Renal cortical epithelial cell (primary cell): Measurements from ENCODE around the gene TGFBRAP1. TPM values are rescaled to one million over a fixed set of nuclear protein-coding genes. Genes with fewer than 3 reads are reported as not detected.

Experiments
- DNase-seq: peaks from one replicate; pipeline ENCODE4 v3.0.0-alpha.2; 2011; ENCODE audit warnings: low read depth
- total RNA-seq: library from RNA; depleted of rRNA; stranded (reverse); fragments of >200 nt; gene quantifications from 2 replicates; pipeline ENCODE4 v1.2.3, GENCODE V29; 2014

The TGFBRAP1 gene
- total RNA-seq, 1 donor from 2014 or later: 45.1 TPM

DNA sequence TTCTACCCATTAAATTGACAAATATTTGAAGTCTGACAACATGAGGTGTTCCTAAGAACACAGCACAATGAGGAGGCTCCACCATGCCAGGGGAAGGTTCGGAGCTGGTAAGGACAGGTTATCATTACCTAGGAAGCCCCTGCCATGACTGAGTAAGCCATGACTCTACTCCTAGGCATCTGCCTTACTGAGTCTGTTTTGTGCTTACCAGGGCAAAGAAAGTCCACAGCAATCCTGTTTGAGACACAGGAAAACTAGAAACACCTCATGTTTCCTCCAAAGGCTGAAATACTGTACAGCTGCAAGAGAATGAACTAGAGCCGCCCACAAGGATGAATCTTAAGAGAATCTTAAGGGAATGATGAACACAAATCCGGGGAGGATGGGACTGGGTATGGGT lies 11.6 kb downstream of the TGFBRAP1 start:
- DNase-seq: peak; percentile 42

DNA sequence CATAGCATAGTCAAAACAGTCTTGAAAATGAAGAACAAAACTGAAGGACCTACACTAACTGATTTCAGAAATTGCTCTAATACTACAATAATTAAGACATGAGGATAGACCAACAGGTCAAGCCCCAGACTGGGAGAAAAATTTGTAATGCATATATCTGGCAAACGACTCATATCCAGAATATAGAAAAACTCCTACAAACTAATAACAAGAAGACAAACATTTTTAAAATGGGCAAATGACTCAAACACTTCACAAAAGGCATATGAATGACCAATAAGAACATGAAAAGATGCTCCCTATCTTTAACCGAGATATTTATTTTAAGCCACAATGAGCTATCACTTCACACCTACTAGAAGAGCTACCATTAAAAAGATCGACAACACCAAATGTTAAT lies 14.2 kb downstream of the TGFBRAP1 start:
- DNase-seq: no peak

DNA sequence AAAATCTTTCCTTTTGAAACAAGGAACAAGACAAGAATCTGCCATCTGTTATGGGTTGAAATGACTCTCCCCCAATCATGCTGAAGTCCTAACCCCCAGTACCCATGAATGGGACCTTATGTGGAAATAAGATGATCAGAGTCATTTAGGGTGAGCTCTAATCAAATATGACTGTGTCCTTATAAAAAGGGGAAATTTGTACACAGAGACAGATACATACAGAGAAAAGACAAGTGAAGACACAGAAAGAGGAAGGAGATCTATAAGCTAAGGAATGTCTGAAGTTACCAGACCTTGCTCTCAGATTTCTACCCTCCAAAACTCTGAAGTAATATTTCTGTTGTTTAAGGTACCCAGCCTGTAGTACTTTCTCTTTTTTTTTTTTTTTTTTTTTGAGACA lies 15.7 kb downstream of the TGFBRAP1 start:
- no peak for DNase-seq

DNA sequence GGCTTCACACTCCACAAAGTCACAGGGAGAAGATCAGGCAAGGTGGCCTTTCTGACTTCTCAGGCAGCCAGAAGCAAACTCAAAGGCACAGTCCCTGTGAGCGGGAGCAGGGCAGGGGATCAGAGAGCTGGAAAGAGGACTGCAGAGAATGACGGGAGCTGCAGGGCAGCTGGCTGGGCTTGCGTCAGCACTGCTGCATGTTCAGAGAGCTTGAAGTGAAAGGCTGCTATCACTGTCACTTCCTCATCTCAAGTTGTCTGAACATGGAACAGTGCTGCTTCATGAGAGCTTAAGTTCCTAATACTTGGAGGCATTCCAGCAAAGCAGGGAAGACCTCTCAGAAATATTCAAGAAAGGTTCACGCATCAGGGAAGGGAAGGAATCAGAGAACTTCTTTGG lies 20.4 kb downstream of the TGFBRAP1 start:
- no peak for DNase-seq

DNA sequence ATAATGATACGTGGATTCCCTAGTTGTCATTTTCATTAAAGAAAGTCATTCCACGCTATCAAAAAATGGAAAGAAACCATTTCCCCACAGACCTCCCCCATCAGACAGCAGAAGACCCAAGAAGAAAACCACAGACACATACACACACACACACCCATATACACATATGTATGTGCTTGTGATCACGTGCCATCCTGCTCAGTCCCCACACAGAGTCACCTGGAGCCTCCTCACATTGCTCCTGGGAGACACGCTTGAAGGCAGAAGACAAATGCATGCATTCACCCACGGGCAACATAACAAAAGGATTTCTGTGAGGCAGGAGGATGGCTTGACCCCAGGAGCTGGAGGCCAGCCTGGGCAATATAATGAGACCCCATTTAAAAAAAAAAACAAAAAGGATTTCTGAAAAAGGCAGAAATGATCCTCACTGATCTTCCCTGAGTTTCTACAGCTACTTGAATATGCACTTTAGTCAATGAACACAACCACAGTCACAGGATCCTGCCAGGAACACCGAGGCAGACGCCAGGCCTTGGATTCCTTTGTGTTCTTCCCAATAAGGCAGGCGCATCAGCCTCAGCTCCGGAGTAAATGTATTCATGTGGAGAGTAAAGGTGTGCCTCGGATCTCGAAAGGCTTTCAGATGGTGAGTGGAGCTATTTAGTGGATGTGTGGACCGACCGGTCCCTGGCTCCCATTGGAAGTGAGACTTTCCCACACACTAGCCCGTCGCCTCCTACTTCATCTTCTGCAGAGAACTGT lies 21.0 kb downstream of the TGFBRAP1 start:
- no peak for DNase-seq

DNA sequence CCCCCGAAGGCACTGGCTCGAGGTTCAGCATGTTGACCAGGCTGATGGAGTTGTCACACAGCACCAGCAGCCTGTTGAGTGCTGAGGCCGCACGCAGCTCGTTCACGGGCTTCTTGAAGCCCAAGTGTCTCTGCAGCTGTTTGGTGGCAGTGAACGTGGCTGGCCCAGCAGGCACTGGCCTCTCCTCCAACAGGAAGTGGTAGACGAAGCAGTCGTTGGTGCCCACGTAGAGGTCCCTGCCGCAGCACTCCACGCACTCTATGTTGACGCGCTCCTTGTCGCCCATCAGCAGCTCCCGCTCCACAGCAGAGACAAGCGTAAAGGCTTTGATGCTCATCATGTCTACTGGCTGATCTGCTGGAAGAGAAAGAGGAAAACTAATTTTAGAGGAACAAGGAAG lies 21.6 kb downstream of the TGFBRAP1 start:
- no peak for DNase-seq

DNA sequence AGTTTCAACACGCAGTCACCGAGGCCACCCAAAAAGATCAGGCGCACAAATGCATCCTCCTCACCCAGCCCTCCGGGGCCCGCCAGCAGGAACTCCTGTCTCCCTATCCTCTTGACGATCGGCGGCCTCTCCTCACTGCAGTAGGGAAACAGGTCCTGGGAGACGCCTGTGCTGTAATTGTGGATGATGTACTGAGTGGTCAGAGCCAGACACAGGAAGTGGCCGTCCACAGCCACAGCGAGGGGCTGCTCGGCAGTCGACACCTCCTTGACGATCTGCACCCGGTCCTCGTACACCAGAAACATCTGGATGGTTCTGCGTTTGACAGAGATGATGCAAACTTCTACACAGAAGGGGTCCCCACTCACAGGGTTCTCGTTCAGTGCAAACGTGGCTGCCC lies 22.0 kb downstream of the TGFBRAP1 start:
- no peak for DNase-seq

DNA sequence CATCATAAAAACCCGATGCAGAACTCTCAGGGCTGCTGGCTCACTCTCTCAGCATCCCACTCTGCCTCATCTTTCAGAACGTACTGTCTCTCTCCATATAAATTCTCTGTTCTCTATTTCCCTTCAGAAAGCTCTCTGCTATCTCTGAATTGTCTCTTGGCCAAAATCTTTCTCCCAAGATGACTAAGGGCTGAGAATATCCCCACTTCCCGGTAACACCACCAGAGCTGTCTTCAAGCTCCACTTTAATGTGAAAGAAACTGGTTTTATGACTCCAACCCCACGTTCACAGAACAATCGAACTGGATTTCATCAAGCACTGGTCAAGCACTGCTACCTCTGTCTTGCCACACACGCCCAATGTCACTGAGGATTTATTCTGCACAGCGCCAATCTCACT lies 22.4 kb downstream of the TGFBRAP1 start:
- no peak for DNase-seq

DNA sequence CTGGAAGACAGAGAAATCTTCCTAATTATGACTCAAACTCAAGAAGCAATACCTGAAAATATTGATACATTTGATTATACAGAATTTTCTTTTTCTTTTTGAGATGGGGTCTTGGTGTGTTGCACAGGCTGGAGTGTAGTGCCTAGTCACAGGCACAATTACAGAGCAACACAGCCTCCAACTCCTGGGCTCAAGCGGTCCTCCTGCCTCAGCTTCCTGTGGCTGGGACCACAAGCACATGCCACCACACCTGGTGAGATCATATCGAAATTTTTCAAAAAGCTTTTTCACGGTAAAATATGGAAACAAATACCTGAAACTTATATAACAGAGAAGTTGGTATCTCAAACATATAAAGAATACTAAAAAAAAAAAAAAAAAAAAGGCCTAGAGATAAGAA lies 27.9 kb downstream of the TGFBRAP1 start:
- DNase-seq: no peak

DNA sequence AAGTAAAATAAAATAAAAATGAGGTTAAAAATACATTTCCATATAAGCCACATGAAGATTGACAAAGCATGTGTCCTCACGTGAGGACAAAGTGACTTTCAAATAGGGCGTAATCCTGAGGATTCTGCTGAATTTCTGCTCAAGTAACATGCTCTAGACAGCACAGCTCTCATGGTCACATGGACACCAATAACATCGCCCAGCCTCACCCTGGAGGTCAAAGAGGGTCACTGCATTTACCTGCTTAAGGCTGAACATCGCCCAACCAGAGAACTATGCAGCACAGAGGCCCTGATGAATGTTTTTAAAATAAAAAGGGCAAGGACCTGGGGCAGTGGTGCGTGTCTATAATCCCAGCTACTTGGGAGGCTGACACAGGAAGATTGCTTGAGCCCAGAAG lies 30.2 kb downstream of the TGFBRAP1 start:
- DNase-seq: peak; percentile 25

DNA sequence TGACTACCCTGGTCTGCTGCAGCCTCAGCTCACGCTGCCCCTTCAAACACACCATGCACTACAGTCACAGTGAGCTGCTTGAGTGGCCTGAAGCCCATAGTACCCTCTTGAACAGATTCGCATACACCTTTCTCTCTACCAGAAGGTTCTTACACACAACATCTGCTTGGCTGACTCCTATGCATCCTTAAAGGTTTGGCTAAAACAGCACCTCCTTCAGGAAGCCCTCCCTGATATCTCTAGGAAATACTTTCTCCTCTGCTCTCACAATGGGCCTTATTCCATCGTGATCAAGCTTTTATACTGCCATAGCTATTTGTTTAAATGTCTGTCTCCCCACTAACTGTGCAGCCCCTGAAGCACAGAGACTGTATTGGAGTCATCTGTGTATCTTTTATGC lies 31.5 kb downstream of the TGFBRAP1 start:
- no peak for DNase-seq

DNA sequence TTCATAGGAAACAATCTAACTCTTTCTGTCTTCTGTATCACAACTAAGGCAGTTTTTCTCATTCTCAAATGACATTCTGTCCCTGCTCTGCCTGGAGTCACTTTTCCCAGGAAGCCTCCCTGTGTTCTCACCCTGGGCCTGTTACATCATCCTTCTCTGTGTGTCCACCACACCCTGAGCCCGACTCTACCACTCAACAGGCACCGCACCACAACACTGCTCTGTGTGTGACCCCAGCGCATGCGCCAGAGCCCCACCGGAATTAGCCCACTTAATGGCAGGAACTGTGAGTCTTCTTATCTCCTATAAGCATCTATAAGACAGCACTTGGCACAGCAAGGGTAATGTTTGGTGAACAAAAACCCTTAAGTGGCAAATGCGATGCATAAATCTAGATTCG lies 32.3 kb downstream of the TGFBRAP1 start:
- DNase-seq: no peak

DNA sequence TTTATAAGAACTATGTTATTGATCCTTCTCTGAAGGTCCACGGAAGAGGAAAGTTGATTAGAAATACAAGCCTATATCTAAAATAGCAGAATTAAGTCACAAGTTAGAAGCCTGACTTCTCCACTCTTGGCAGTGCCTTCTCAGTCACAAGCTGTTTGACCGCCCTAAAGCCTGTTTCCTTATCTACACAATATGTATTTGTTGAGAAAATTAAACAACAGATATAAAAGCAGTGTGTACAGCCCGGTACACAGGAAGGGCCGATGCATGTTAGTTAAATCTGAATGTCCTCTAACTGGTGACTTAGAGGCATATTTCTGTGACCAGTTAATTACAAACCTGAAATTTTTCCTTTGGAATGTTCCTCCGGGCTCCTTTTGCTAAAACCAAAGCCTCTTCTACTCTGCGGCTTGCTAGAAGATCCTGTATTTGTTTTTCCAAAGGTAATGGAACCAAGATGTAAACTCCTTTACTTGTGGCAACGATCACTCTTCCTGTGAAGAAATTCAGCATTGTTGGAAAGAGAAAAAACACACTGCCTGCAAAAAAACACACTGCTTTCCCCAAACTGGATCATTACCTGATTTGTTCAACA lies 33.4 kb downstream of the TGFBRAP1 start:
- peak; percentile 60 for DNase-seq

DNA sequence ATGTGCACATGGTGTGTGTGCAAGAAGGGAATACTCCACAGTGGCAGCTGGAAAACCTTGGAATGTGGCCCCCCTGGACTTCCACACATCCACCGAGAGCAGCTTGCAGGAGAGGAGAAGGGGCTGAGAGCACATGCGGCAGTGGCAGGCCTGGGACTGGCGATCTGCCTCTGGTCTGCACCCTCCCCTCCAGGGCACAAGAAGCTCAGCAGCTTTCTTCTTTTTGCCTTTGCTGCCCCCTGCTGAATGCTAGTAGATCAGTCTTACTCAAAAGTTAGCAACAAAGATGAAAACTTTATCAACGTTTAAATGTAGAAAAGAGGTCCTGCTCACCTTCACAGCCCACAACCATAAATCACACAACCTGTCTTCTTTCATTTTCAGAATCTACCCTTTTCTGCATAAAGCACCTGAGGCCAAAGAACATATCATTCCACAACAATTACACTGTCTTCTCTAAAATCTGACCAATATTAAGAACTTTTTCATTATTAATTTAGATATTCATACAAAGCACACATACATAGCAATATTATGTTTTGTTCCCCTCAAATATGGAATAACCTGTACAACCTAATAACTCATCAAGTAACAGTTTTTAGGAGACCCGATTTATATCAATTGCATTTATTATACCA lies 34.6 kb downstream of the TGFBRAP1 start:
- DNase-seq: peak; percentile 66

DNA sequence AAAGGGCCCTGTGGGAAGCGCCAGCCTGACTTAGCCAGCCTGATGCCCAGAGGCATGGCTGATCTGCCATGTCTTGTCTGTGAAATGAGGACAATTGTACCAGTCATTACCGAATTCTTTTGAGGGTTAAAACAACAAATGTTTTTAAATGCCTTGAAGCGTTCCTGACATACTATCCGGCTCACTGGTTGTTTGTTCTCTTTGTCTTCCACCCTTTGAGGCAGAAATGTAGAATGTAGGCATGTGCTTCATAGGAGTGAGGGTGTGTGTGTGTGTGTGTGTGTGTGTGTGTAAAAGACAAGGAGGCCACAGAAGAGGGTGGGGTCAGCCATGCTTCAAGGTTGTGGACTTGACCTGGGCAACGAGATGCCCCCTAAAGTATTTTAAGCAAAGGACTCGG lies 35.5 kb downstream of the TGFBRAP1 start:
- DNase-seq: peak; percentile 38

DNA sequence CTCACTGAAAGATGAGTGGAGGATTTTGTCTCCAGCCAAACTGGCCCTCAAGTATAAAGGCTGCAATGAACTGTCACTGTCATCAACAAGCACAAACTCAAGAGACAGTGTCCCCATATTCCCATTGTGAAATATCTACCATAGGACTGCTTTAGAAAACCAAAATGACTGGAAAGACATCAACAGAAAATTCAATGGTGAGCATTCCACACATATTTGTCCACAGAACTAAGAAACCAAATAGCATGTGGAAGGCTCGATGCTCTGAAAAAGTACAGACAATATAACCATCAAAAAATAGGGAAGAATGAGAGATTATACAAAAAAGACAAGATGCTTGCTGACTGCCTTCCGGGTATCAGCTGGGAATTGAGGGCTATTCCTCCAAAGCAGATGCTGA lies 37.6 kb downstream of the TGFBRAP1 start:
- DNase-seq: no peak

DNA sequence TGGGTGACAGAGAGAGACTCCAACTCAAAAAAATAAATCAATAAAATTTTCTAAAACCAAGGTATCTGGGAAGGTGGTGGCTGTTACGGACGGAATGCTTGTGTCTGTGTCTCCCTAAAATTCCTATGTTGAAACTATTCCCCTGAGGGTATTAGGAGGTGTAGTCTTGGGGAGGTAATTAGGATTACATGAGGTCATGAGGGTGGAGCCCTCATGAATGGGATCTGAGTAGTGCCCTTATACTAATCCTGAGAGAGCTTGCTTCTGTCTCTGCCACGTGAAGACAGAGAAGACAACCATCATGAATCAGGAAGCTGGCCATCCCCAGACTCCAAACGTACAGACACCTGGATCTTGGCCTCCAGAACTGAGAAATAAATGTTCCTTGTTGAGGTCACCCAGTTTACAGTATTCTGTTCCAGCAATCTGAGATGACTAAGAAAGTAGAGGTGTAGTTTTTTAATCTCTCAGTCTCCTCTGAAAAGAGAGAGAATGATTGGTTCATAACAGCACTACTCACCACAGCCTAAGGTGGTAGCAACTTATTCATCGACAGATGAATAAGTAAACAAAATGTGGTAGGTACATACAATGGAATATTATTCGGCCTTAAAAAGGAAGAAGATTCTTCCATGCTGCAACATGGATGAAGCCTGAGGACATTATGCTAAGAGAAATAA lies 38.4 kb downstream of the TGFBRAP1 start:
- DNase-seq: no peak

DNA sequence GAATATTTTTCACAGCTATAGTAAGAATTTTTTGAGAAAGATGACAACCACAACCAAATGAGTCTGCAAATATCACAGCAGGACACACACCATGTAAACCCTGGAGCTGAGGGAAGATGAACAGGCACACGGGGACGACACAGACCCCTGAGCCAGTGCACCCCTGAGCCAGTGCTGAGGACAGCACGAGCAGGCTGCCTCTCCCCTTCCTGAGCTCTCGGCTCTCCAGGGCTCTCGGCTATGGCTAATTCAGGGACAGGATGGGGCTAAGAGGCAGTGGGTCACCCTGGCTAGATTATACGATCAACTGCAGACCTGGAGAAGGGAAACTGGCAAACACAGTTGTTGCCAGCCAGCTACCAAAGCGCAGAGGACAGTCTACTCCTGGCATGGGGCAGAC lies 41.4 kb downstream of the TGFBRAP1 start:
- no peak for DNase-seq

DNA sequence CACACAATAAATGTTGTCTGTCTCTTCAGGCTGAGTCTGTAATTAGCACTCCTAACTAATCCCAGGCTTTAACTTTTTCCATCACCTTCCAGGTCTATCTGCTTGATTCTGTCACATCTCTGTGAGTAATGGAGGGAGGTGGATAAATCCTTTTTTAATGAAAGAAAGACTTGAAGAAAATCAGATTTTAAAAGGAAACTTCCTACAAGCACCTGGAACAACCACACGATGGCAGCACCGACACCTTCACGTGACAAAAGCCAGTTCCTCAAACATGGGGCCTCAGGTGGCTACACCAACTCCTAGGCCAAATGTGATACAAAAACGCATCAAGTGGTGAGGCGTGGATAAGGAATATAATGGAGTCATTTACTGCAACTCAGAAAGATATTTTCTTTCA lies 41.8 kb downstream of the TGFBRAP1 start:
- peak; percentile 47 for DNase-seq

DNA sequence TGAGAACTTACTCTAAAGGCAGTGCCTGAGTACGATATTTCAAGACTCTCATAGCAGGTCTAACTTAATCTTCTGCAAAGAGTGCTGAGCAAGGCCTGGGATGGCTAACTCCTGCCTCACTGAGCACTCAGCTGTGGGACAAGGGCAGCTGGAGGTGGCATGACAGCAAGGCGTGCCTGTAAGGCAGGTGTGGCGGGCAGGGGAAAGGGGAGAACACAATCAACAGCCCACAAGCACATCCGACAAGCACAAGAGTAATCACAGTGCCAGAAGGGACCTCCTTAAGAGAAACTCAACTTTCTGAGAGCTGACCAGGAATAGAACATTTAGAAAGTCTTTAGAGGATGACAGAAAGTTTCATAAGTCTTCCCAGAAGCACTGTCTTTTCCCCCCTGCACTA lies 46.0 kb downstream of the TGFBRAP1 start:
- no peak for DNase-seq

DNA sequence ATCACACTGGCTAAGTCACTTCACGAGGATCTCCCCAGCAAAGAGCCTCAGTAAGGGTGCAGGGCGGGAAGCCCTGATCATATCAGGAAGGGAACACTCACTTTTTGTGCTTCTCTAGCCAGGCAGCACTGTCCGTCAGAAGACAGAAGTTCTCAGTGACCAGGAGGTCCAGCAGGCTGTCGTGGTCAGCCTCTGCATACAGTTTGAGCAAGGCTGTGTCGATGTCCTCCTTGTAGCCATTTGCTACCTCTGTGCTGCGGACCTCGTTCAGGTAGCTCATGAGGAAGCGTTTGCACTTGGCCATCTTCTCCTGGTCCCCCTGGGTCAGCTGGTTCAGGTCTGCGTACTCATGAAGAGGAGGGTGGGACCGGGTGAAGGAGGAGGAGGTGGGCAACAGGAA lies 49.3 kb downstream of the TGFBRAP1 start:
- DNase-seq: no peak

DNA sequence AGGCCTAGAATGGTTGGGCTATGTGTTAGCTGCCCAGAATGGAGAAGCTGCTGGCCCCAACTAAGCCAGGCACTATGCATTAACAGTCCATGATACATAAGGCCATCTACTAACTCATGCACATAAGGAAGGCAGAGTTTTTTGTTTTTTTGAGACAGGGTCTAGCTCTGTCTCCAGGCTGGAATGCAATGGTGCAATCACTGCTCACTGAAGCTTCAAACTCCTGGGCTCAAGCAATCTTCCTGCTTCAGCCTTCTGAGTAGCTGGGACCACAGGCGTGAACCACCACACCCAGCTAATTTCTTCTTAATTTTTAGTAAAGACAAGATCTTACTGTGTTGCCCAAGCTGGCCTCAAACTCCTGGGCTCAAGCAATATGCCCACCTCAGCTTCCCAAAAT lies 50.4 kb downstream of the TGFBRAP1 start:
- DNase-seq: peak; percentile 67

DNA sequence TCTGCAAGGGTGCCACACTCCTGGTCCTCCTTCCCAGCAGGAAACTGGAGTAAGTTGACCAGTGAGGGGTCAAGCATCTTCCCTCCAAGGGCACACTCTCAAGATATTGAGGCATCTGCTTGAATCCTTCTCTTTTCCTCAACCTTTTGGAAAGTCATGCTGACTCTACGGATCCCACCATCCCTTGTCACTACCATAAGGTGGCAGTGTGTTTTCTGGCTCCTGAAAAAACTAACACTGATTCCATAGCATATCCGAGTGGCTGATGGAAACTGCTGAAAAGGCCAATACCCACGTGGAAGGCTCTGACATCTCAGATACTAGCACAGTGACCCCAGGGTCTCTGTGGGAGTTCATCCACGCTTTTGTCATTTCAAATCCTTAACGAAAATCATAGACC lies 50.9 kb downstream of the TGFBRAP1 start:
- no peak for DNase-seq
